ENCODE results near the gene C2CD3. TPM values are rescaled to one million over a fixed set of nuclear protein-coding genes. Genes with fewer than 3 reads are reported as not detected.
"Not testable (repeated sequence)": the region's sequence is repeated elsewhere in the genome, so short reads cannot be mapped to it uniquely, and the experiment has no call there.

C2CD3 gene
- total RNA-seq, 1 donor from 2014 or later = 13.2 TPM

DNA sequence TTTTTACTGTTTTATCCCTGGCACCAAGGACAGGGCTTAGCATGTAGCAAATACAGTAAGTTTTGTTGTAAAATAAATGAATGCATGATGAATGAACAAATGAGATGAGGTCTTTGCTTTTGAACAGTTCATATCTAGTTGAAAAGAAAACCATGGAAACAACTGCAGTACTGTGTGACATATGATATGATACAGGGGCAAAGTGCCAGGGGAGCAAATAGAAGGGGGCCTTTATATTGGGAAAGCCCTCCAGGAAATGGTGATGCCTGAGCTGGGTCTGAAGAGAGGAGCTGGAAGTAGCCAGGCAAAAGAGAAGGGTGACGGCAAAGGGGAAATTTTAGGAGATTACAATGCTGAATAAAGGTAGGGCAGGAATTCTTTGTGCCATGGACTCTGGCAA is 98.1 kb downstream of the C2CD3 start:
- intact Hi-C loops (cut with DNase I) = no loop called here
- no peak for DNase-seq (ENCODE audit: low spot score)

DNA sequence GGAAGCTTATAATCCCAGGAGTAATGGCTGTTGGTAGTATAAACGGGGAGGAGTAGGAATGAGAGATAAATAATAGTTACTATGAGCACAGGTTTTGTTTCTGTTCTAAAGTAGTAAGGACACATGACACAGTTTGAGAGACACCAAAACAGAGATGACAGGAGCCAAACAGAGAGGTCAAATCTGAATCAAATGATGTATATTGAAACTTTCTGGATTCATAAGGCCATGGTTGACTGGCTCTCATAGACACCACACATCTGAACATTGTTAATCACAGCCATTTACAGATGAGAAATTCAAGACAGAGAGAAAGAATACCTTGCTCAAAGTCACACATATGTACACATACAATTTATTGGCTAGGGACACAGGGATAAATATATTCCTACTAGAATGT is 98.5 kb downstream of the C2CD3 start:
- no peak for DNase-seq (ENCODE audit: low spot score)
- intact Hi-C loops (cut with DNase I) = no loop called here

DNA sequence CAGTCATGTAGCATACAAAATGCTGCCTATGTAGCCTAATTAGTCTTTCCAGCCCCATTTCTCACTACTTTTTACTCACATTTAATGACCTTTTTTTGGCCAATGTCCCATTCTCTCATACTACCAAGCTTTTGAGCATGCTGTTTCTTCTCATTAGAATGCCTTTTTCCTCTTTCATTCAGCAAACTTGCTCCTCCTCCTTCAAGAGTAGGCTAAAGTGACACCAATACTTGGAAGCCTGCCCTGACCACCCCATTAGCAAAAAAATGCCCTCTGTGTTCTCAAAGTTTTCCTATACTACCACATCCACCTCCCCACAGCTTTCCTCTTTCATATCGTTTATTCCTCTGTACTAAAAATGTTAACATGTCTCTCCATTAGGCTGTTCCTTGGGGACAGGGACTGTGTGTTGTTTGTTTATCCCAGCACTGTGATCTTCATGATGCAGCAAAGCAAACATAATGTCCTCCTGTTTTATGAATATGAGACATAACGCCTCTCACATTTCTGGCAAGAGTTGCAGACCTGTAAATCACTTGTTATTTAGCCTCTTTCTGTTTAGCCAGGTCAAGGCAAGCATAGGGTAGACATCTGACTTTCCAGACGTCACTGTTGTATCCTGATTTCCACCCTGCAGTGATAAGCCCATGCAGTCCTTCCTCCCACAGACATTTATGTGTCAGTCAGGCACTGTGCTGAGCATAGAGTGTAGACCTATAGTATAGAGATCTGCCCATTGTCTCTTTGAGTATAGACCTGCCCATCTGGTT is 99.9 kb downstream of the C2CD3 start:
- no peak for DNase-seq (ENCODE audit: low spot score)
- intact Hi-C loops (cut with DNase I) = no loop called here

DNA sequence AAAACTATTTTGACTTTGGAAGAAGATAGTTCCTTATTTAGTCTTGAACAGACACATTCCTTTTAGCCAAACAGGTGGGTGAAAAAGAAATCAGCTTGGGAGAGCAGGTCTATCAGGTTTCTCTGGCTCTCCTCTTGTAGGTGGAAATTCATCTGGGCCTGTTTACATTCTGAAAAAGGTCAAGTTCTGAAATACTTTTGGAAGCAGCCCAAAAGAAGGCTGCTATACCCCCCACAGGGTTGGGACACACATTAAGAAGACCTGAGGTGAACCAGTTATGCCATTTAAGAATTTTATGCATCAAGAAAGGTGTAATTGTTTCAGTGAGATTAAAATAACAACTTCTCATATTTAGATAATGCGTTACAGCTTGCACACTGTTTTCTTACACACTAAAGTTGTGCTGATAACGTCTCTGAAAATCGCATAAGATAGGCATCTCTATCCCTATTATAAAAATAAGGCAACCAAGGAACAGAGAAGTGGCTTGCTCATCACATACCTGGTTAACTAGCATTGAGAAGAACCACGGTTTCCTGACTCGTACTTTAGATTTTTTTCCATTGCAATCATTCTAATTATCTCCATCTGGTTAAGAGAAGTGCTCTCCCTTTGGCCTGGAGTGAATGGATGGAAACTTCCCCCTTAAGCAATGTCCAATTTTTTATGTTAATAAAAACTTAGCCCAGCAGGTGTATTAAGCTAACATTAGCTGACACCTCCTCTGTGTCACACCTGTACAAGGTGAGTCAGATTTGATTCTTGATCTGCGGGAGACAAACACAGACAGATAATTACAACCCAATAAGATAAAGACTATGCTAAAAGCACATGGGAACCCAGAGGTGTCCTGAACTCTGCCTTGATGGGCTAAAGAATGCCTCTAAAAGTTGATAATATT is 101.4 kb downstream of the C2CD3 start:
- no peak for DNase-seq (ENCODE audit: low spot score)

DNA sequence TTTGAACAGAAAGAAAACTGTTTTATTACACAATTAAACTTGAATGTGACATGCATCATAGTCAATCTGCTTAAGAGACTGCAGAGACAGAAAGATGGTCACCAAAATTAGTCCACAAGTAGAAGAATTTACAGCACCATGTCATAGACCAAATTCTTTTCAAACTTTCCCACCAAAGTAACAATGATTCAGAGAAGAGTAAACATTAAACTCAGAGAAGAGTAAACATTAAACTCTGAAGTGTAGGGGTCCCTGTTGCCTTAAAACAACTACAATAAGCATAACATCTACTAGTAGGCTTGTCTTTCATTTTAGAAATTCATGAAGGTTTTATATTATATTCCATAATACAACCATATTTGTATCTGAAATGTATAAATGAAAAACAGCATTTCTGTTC is 104.1 kb downstream of the C2CD3 start:
- DNase-seq (ENCODE audit: low spot score); intact Hi-C loops (cut with DNase I): not testable (repeated sequence)

More for the DNA sequence above, 101.4 kb downstream of the C2CD3 start:
- intact Hi-C loops (cut with DNase I) = no loop called here

DNA sequence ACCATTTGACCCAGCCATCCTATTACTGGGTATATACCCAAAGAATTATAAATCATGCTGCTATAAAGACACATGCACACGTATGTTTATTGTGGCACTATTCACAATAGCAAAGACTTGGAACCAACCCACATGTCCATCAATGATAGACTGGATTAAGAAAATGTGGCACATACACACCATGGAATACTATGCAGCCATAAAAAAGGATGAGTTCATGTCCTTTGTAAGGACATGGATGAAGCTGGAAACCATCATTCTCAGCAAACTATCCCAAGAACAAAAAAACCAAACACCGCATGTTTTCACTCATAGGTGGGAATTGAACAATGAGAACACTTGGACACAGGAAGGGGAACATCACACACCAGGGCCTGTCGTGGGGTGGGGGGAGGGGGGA is 105.3 kb downstream of the C2CD3 start:
- DNase-seq (ENCODE audit: low spot score); intact Hi-C loops (cut with DNase I): not testable (repeated sequence)

DNA sequence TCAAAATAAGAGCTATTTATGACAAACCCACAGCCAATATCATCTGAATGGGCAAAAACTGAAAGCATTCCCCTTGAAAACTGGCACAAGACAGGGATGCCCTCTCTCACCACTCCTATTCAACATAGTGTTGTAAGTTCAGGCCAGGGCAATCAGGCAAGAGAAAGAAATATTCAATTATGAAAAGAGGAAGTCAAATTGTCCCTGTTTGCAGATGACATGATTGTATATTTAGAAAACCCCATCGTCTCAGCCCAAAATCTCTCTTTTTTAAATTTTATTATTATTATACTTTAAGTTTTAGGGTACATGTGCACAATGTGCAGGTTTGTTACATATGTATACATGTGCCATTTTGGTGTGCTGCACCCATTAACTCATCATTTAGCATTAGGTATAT is 107.2 kb downstream of the C2CD3 start:
- DNase-seq (ENCODE audit: low spot score); intact Hi-C loops (cut with DNase I): not testable (repeated sequence)

DNA sequence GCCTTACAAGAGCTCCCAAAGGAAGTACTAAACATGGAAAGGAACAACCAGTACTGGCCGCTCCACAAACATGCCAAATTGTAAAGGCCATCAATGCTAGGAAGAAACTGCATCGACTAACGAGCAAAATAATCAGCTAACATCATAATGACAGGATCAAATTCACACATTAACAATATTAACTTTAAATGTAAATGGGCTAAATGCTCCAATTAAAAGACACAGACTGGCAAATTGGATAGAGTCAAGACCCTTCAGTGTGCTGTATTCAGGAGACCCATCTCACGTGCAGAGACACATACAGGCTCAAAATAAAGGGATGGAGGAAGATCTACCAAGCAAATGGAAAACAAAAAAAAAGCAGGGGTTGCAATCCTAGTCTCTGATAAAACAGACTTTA is 109.2 kb downstream of the C2CD3 start:
- not testable (repeated sequence) for DNase-seq (ENCODE audit: low spot score)

DNA sequence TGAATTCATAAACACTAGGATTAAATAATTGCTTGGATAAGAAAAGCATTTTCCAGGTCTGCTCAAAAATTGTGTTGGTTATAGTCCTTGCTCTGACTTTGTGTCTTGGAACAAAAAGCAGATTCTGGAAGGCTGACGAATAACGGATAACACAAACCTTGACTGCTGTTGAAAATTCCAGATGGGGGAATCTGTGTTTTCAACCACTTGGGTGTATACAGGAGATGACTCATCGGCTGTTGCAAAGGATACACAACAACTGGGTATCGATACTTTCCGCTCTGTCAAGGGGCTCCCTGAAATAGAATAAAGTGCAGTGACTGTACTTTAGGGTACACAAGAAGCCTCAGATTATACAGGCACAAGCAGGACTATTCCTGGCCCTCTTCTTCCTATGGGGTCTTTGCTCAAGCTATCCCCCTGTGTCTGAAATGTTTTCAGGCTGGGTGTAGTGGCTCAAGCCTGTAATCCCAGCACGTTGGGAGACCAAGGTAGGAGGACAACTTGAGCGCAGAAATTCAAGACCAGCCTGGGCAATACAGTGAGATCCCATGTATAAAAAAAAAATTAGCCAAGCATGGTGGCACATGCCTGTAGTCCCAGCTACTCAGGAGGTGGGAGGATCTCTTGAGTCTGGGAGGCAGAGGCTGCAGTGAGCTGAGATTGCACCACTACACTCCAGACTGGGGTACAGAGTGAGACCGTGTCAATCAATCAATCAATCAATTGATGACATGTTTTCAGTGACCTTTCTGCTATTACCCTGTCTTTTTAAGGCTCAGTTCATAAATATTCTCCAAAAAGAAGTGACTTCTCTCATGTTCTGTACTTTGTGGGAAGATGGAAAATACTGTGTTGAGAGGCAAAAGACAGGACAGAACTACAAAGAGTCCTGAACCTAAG is 113.3 kb downstream of the C2CD3 start:
- intact Hi-C loops (cut with DNase I) = no loop called here
- no peak for DNase-seq (ENCODE audit: low spot score)

More for the DNA sequence above, 109.2 kb downstream of the C2CD3 start:
- intact Hi-C loops (cut with DNase I) = not testable (repeated sequence)

DNA sequence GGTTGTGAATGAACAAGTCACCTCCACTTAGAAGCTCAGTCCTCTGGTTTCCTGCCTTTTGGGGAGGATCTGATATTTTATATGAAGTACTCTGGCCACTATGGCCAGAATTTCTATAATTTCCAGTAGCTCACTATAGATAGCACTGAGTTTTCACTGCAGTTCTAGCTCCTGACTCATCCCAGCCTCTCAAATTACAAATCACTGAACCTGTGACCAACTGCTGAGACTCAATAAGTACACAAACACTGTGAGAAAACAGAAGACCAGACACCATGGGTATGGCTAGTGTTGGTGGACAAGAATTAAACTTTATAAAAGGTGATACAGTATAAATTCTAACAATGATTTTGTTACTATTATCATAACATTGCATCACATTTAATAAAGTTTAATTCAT is 114.9 kb downstream of the C2CD3 start:
- DNase-seq (ENCODE audit: low spot score) = no peak
- intact Hi-C loops (cut with DNase I) = no loop called here

DNA sequence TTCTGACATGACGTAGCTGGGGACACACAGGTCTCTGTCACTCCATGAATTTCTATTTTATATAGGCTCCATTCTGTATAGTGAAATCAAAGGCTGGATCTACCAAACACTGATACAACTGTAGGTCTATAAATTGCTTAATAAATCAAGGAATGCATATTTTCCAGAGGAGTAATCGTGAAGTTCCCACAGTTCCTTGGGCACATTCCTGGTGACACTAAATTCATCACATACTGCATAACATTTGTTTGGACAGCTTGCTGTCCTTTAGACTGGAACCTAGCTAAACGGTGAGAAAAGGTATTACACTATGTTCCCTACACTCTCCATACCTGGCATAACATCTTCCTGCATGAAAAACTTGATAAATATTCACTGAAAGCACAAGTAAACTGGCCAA is 120.3 kb downstream of the C2CD3 start:
- intact Hi-C loops (cut with DNase I) = no loop called here
- DNase-seq (ENCODE audit: low spot score) = no peak

DNA sequence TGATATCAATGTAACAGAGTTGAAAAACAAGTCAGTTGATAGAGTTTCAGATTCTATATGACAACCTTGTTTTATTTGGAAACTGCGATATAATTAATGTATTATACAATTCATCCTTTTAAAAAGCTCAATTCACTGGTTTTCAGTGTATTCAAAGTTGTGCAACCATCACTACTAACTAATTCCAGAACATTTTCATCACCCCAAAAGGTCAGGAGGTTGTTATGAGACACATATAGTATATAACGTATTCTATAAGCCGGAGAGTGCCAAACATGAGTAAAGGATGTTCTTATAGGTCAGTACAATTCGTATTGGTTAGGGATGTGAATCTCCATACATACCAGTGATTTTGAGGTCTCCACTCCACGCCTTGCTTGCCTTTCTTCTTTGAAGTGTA is 121.8 kb downstream of the C2CD3 start:
- no peak for DNase-seq (ENCODE audit: low spot score)
- intact Hi-C loops (cut with DNase I) = no loop called here

DNA sequence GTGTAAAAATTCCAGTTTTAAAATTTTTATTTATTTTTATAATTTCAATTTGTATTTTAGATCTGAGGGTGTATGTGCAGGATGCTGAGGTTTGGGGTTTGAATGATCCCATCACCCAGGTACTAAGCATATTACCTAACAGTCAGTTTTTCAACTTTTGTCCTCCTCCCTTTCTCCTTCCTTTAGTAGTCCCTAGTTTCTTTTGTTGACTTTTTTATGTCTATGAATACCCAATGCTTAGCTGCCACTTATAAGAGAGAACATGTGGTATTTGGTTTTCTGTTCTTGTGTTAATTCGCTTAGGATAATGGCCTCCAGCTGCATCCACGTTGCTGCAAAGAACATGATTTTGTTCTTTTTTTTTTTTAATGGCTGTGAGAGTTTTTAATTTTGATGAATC is 126.3 kb downstream of the C2CD3 start:
- no peak for DNase-seq (ENCODE audit: low spot score)
- intact Hi-C loops (cut with DNase I) = no loop called here

DNA sequence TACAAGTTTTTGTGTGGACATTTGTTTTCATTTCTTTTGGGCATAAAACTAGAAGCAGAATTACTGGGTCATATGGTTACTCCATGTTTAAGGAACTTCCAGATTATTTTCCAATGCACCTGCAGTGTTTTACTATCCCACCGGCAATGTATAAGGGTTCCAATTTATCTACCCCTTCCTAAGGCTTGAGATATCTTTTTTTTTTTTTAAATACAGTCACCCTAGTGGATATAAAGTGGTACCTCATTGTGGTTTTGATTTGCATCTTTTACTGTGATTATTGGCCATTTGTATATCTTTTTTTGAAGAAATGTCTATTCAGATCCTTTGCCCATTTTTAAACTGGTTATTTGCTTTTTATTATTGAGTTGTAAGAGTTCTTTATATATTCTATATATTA is 127.4 kb downstream of the C2CD3 start:
- intact Hi-C loops (cut with DNase I) = no loop called here
- no peak for DNase-seq (ENCODE audit: low spot score)

DNA sequence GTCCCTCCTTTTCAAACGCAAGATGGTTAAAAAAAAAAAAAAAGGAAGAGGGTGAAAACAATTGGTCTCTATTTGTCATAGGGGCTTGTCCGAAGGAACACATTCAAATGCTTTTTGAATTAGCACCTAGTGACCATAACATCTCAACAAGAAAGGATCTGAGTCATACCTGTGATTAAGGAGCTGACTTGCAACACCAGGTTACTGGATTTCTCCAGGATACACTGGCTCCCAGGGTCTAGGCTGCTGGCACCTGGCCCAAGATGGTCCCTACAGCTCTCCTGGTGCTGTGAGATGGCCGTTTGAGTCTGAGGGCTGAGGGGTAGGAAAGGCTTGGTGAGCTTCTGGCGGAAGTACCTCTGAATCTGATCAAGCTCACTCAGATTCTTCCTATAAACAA is 133.5 kb downstream of the C2CD3 start:
- DNase-seq (ENCODE audit: low spot score) = no peak

DNA sequence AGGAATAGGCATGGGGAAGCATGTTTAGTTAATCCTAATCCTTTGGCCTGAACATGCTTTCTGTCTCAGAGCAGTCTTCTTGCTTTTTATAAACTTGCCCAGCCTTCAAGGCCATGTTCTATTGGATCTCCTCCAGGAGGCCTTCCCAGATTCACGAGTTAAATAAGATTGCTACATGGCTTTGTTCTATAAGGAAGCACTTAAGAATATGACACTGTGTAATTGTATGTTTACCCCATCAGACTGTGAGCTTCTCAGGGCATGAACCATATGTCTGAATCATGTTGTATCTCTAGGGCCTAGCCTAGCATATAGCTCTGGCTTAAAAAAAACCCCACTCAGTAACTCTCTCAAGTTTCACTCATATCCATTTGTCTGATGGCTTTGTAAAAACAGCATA is 135.5 kb downstream of the C2CD3 start:
- intact Hi-C loops (cut with DNase I) = no loop called here
- no peak for DNase-seq (ENCODE audit: low spot score)

More for the DNA sequence above, 133.5 kb downstream of the C2CD3 start:
- intact Hi-C loops (cut with DNase I) = no loop called here

DNA sequence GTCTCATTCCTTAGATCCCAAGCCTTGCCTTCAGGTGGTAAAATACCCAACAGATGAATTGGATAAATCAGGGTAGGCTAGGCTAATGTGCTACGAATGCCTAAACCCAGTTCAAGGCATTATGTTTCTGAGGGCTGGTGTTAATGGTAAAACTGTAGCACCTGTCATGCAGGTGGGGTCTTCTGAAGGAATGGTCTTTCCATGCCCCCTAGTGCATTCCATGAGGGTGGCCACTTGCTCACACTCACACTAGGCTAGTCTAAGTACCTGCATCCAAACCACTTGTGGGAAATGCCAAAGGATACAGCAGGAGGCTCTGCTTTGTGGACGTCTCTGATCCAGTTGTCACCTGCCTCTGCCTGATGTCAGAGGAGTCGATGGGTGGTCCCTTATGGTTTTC is 137.8 kb downstream of the C2CD3 start:
- intact Hi-C loops (cut with DNase I) = no loop called here
- no peak for DNase-seq (ENCODE audit: low spot score)

DNA sequence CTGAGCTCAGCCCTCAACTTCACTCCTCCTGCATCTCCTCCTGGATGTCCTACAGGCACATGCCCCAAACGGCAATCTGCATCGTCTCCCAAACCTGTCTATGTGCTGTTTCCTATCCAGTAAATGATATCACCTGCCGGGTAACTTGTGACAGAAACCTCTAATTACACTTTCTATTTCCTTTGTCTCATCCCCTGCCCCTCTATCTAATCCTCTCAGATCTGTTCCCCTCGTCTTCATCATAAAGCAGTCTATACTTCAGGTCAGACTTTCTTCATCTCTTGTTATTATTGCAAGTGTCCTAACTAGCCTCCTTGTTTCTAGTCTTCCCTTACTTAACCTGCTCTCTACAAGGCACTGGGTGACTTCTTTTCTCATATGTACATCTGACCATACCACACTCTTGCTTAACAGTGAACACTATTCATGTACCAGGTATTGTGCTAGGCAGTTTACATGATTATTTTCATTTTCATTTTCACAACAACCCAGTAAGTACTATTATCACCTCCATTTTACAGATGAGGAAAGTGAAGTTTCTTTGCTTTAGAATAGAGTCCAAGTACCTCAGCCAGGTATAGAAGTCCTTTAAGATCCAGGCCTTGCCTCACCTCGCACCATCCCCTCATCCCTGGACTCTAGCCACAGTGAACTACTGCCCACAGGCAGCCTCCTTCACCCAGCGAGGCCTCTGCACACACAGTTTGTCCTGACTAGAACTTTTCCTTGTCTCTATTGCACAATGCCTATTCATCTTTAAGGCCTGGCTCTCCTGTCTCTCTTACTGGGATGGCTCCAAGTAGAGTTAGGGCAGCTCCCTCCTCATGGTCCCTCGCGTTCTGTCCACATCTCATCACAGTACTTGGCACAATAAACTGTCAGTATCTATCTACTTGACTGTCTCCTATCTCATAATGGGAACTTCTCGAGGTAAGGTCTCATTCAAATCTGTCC is 139.8 kb downstream of the C2CD3 start:
- intact Hi-C loops (cut with DNase I) = no loop called here
- DNase-seq (ENCODE audit: low spot score) = no peak
